Measurements from ENCODE around the gene SAXO1. TPM values are rescaled to one million over a fixed set of nuclear protein-coding genes. Genes with fewer than 3 reads are reported as not detected.
A peak's percentile ranks its signal among the peaks of the same experiment; 100 is the strongest.

SAXO1 gene
- total RNA-seq, 1 donor from 2014 or later, result 0.15 TPM

GRCh38 chr9:18976221-18976708, 56.7 kb downstream of the SAXO1 start:
- no peak overlapping the region for H3K4me3 ChIP-seq
- intact Hi-C loops (cut with DNase I), result no loop called here
- TF ChIP-seq CTCF (IDR thresholded peaks at IDR 0.05), result no peak
- H3K27me3 ChIP-seq (ENCODE audit: low read depth), result no peaks in the 10 kb centered on the region
- H3K4me1 ChIP-seq, result no peaks in the 10 kb centered on the region
- no peaks in the 10 kb centered on the region for H3K36me3 ChIP-seq
- peak overlapping the region; percentile 13 for H3K27ac ChIP-seq
- no peaks in the 10 kb centered on the region for H3K9me3 ChIP-seq
- DNase-seq, result no peak
- ATAC-seq, result no peak

GRCh38 chr9:18973348-18973747, 59.7 kb downstream of the SAXO1 start:
- Histone ChIP-seq H3K4me3 (no peak overlapping the region), H3K27ac (no peak overlapping the region), H3K36me3 (no peaks in the 10 kb centered on the region), H3K4me1 (no peaks in the 10 kb centered on the region), H3K9me3 (no peaks in the 10 kb centered on the region), H3K27me3 (ENCODE audit: low read depth) (no peaks in the 10 kb centered on the region)
- intact Hi-C loops (cut with DNase I), result no loop called here
- no peak for ATAC-seq
- no peak for DNase-seq
- TF ChIP-seq CTCF (IDR thresholded peaks at IDR 0.05), result no peak

DNA sequence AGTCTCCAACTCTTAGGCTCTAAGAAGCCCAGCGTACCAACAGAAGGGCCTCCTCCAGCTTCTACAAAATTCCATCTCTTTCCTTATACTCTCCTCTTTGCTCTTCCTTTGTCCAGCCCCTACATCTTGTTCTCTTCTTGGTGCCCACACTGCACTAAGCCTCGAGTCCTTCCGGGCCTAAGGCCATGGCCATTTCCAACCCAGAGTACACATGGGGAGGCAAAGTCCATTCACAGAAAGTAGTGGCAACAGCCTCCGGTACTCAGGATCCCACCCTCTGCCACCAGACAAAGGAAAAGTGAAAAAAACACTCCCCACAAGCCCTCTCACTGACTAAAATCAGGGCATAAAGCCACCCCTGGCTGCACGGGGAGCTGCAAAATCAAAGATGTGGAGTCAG, 60.3 kb downstream of the SAXO1 start:
- DNase-seq (no peak), ATAC-seq (no peak)
- TF ChIP-seq CTCF (IDR thresholded peaks at IDR 0.05), result no peak
- H3K4me3 ChIP-seq, result no peak overlapping the region
- H3K4me1 ChIP-seq, result no peaks in the 10 kb centered on the region
- intact Hi-C loops (cut with DNase I), result no loop called here
- H3K36me3 ChIP-seq, result no peaks in the 10 kb centered on the region
- H3K9me3 ChIP-seq, result no peaks in the 10 kb centered on the region
- H3K27ac ChIP-seq, result no peak overlapping the region
- H3K27me3 ChIP-seq (ENCODE audit: low read depth), result no peaks in the 10 kb centered on the region

- H3K36me3 ChIP-seq, result no peaks in the 10 kb centered on the region
- no peak overlapping the region for H3K27ac ChIP-seq
- H3K27me3 ChIP-seq (ENCODE audit: low read depth), result no peaks in the 10 kb centered on the region
- DNase-seq (no peak), ATAC-seq (no peak)
- no peak overlapping the region for H3K4me3 ChIP-seq
- no peak for TF ChIP-seq CTCF (IDR thresholded peaks at IDR 0.05)
- H3K9me3 ChIP-seq, result no peaks in the 10 kb centered on the region
- no peaks in the 10 kb centered on the region for H3K4me1 ChIP-seq
- intact Hi-C loops (cut with DNase I), result no loop called here
These were observed 61.1 kb downstream of the SAXO1 start for GRCh38 chr9:18971909-18972308.

GRCh38 chr9:18971404-18971803, 61.6 kb downstream of the SAXO1 start:
- DNase-seq, result no peak
- H3K27me3 ChIP-seq (ENCODE audit: low read depth), result no peaks in the 10 kb centered on the region
- no peak overlapping the region for H3K4me3 ChIP-seq
- no peak for ATAC-seq
- intact Hi-C loops (cut with DNase I), result no loop called here
- H3K27ac ChIP-seq, result no peak overlapping the region
- no peaks in the 10 kb centered on the region for H3K36me3 ChIP-seq
- no peaks in the 10 kb centered on the region for H3K9me3 ChIP-seq
- no peaks in the 10 kb centered on the region for H3K4me1 ChIP-seq
- no peak for TF ChIP-seq CTCF (IDR thresholded peaks at IDR 0.05)

DNA sequence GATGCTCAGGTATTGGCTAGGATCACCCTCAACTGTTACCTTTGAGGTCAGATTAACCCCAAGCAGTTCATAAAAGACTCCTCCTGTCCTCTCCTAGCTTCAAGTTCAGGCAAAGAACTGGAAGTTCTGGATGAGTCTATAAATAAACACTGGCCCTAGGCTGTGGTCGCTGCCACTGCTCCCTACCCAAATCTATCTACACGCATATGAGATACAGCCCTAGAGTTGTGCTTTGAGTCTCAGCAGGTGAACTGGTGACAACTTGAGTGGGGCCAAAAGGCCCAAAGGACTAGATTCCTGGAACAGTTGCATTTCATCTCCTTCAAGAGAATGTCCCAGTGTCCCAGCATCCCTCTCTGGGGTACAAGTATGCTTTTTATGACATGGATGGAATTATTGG, 62.6 kb downstream of the SAXO1 start:
- intact Hi-C loops (cut with DNase I), result no loop called here
- Histone ChIP-seq H3K27me3 (ENCODE audit: low read depth) (no peaks in the 10 kb centered on the region), H3K27ac (no peak overlapping the region), H3K4me1 (no peaks in the 10 kb centered on the region), H3K36me3 (no peaks in the 10 kb centered on the region), H3K9me3 (no peaks in the 10 kb centered on the region), H3K4me3 (no peak overlapping the region)
- no peak for ATAC-seq
- TF ChIP-seq CTCF (IDR thresholded peaks at IDR 0.05), result no peak
- no peak for DNase-seq
